Hepatocyte (in vitro differentiated cells): ENCODE measurements around the gene RAPGEF5. TPM values are rescaled to one million over a fixed set of nuclear protein-coding genes. Genes with fewer than 3 reads are reported as not detected.

ENCODE experiments used
- DNase-seq: peaks from one replicate; pipeline ENCODE4 v3.0.0-alpha.2; 2016; ENCODE audit warnings: low spot score
- H2AFZ ChIP-seq: fragments of 200-600 bp; sonication (generic); 2 replicates; pipeline ENCODE4 v1.6.0; 2016; ENCODE audit warnings: antibody characterized with exemption, mild to moderate bottlenecking
- H3K27ac ChIP-seq: fragments of 200-600 bp; sonication (generic); 2 replicates; pipeline ENCODE4 v1.5.1; 2016; ENCODE audit warnings: mild to moderate bottlenecking
- H3K27me3 ChIP-seq: fragments of 200-600 bp; sonication (generic); 2 replicates; pipeline ENCODE4 v1.6.1; 2016
- H3K36me3 ChIP-seq: fragments of 200-600 bp; sonication (generic); replicated peaks from 2 replicates; pipeline ENCODE4 v1.5.1; 2016; ENCODE audit warnings: low read depth; ENCODE audit not compliant: insufficient read depth
- H3K4me1 ChIP-seq: fragments of 200-600 bp; sonication (generic); 2 replicates; pipeline ENCODE4 v1.5.1; 2016; ENCODE audit warnings: mild to moderate bottlenecking, moderate library complexity; ENCODE audit not compliant: insufficient read depth
- H3K4me2 ChIP-seq: fragments of 200-600 bp; sonication (generic); 2 replicates; pipeline ENCODE4 v1.6.0; 2016
- H3K4me3 ChIP-seq: fragments of 200-600 bp; sonication (generic); 2 replicates; pipeline ENCODE4 v1.5.1; 2016; ENCODE audit warnings: mild to moderate bottlenecking
- H3K79me2 ChIP-seq: fragments of 200-600 bp; sonication (generic); 2 replicates; pipeline ENCODE4 v1.6.0; 2017; ENCODE audit warnings: mild to moderate bottlenecking
- H3K9me2 ChIP-seq: fragments of 200-600 bp; sonication (generic); replicated peaks from 2 replicates; pipeline ENCODE4 v1.6.0; 2017; ENCODE audit warnings: mild to moderate bottlenecking; ENCODE audit not compliant: insufficient read depth
- H3K9me3 ChIP-seq: fragments of 200-600 bp; sonication (generic); 2 replicates; pipeline ENCODE4 v1.5.1; 2016; ENCODE audit warnings: low read depth, mild to moderate bottlenecking
- H4K20me1 ChIP-seq: fragments of 200-600 bp; sonication (generic); 2 replicates; pipeline ENCODE4 v1.6.0; 2016; ENCODE audit warnings: mild to moderate bottlenecking; ENCODE audit not compliant: insufficient read depth, poor library complexity, severe bottlenecking
- CTCF ChIP-seq: fragments of 200-600 bp; sonication (generic); IDR thresholded peaks from 2 replicates; pipeline ENCODE4 v1.5.1; 2016; ENCODE audit warnings: antibody characterized with exemption, mild to moderate bottlenecking; ENCODE audit not compliant: poor library complexity
- EZH2 ChIP-seq: fragments of 200-600 bp; sonication (generic); IDR thresholded peaks from 2 replicates; pipeline ENCODE4 v1.6.1; 2016; ENCODE audit warnings: antibody characterized with exemption, mild to moderate bottlenecking, borderline replicate concordance
- EZH2phosphoT487 ChIP-seq: fragments of 200-600 bp; sonication (generic); IDR thresholded peaks from one replicate; pipeline ENCODE4 v1.6.1; 2018; ENCODE audit warnings: antibody characterized with exemption, mild to moderate bottlenecking, low read depth, moderate library complexity; ENCODE audit not compliant: unreplicated experiment, severe bottlenecking
- WGBS: methylation state at CpG from one replicate; pipeline ENCODE4 v1.1.6; 2016; ENCODE audit warnings: low lambda C conversion rate; ENCODE audit errors: missing lambda C conversion rate; 5-methylcytosine and 5-hydroxymethylcytosine counted together
- polyA plus RNA-seq: library from polyadenylated mRNA; unstranded; fragments of >200 nt; fragmentation: Nextera tagmentation; extraction: Ambion mirVana; gene quantifications from 2 replicates; pipeline ENCODE4 v1.2.1, GENCODE V29; 2016
- total RNA-seq: library from RNA; depleted of rRNA; stranded (reverse); fragments of >200 nt; gene quantifications from 2 replicates; pipeline ENCODE4 v1.2.3, GENCODE V29; 2014

The RAPGEF5 gene
- total and polyA plus RNA-seq, 2 experiments from 2014 or later: 5.2 to 14.5 TPM

- H3K27ac ChIP-seq: no peak overlapping the region
Measured at GRCh38 chr7:22183522-22184280, 173.3 kb downstream of the RAPGEF5 start.

DNA sequence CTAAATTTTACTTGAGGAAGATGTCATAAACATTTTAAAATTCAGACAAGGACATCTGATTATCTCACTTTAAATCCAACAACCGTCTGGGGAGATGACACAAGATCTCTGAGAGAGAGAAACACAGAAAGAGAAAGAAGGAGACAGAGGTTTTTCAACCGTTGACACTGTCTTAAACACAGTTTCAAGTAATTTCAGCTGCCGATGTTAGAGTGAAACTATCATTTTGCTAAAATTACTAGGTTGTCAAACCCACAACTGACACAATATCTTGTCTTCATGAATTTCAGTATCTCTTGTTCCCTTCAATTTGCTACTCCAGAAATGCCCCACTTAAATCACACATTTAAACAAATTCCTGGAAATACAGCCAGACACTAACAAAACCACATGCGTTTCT is 174.8 kb downstream of the RAPGEF5 start:
- no peaks in the 10 kb centered on the region for H3K9me3 ChIP-seq
- no peak overlapping the region for H3K4me3 ChIP-seq
- H3K27me3 ChIP-seq: no peaks in the 10 kb centered on the region
- no peak overlapping the region for H3K4me2 ChIP-seq
- WGBS: 62% methylated on average over 4 of the region's 4 CpGs
- H3K36me3 ChIP-seq: no peaks in the 10 kb centered on the region
- H3K79me2 ChIP-seq: no peaks in the 10 kb centered on the region
- H4K20me1 ChIP-seq: no peaks in the 10 kb centered on the region
- H3K27ac ChIP-seq: no peak overlapping the region
- H3K4me1 ChIP-seq: no peaks in the 10 kb centered on the region
- TF ChIP-seq CTCF (no peak), EZH2 (no peak), EZH2phosphoT487 (no peak)
- H2AFZ ChIP-seq: no peak overlapping the region
- no peak for DNase-seq
- H3K9me2 ChIP-seq: no peaks in the 10 kb centered on the region

More at GRCh38 chr7:22183522-22184280, 173.3 kb downstream of the RAPGEF5 start:
- Histone ChIP-seq H3K36me3 (no peaks in the 10 kb centered on the region), H4K20me1 (no peaks in the 10 kb centered on the region), H3K27me3 (no peaks in the 10 kb centered on the region), H3K4me1 (no peaks in the 10 kb centered on the region), H3K4me3 (no peak overlapping the region), H3K9me2 (no peaks in the 10 kb centered on the region), H3K79me2 (no peaks in the 10 kb centered on the region), H2AFZ (no peak overlapping the region), H3K4me2 (no peak overlapping the region), H3K9me3 (no peaks in the 10 kb centered on the region)
- TF ChIP-seq CTCF (no peak), EZH2phosphoT487 (no peak), EZH2 (no peak)
- 91% methylated on average over 6 of the region's 6 CpGs for WGBS
- no peak for DNase-seq

- 83% methylated on average over 1 of the region's 1 CpG for WGBS
- no peak overlapping the region for H3K27ac ChIP-seq
- H3K4me2 ChIP-seq: no peak overlapping the region
- no peaks in the 10 kb centered on the region for H3K27me3 ChIP-seq
- H3K4me1 ChIP-seq: no peaks in the 10 kb centered on the region
- no peak overlapping the region for H3K4me3 ChIP-seq
- DNase-seq: no peak
- no peaks in the 10 kb centered on the region for H3K9me2 ChIP-seq
- TF ChIP-seq EZH2phosphoT487: no peak
- no peak for TF ChIP-seq EZH2
- TF ChIP-seq CTCF: no peak
- H3K79me2 ChIP-seq: no peaks in the 10 kb centered on the region
- H2AFZ ChIP-seq: no peak overlapping the region
- no peaks in the 10 kb centered on the region for H4K20me1 ChIP-seq
- no peaks in the 10 kb centered on the region for H3K36me3 ChIP-seq
- H3K9me3 ChIP-seq: no peaks in the 10 kb centered on the region
Measured at GRCh38 chr7:22181663-22182062, 175.3 kb downstream of the RAPGEF5 start.

DNA sequence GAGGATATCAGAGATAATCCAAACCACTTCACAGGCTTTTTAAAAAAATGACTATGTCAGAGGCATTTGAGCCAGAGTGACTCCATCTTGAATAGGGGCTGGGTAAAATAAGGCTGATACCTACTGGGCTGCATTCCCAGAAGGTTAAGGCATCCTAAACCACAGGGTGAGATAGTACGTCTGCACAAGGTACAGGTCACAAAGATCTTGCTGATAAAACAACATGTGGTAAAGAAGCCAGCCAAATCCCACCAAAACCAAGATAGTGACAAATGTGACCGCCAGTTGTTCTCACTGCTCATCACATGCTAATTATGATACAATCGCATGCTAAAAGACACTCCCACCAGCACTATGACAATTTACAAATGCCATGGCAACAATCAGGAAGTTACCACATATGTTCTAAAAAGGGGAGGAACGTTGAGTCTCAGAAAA is 177.5 kb downstream of the RAPGEF5 start:
- H3K4me1 ChIP-seq: no peaks in the 10 kb centered on the region
- DNase-seq: no peak
- no peak overlapping the region for H3K4me3 ChIP-seq
- H4K20me1 ChIP-seq: no peaks in the 10 kb centered on the region
- H3K4me2 ChIP-seq: no peak overlapping the region
- 90% methylated on average over 4 of the region's 4 CpGs for WGBS
- no peaks in the 10 kb centered on the region for H3K9me2 ChIP-seq
- no peaks in the 10 kb centered on the region for H3K9me3 ChIP-seq
- no peaks in the 10 kb centered on the region for H3K79me2 ChIP-seq
- no peaks in the 10 kb centered on the region for H3K36me3 ChIP-seq
- no peak for TF ChIP-seq EZH2
- no peak for TF ChIP-seq CTCF
- TF ChIP-seq EZH2phosphoT487: no peak
- no peaks in the 10 kb centered on the region for H3K27me3 ChIP-seq
- no peak overlapping the region for H3K27ac ChIP-seq
- no peak overlapping the region for H2AFZ ChIP-seq
